Rectal smooth muscle tissue (tissue), 1 donor: Measurements from ENCODE around the gene MORN1.

ENCODE experiments used
- H3K27ac ChIP-seq: one replicate; pipeline ENCODE4 v1.7.0; 2013; ENCODE audit warnings: low read depth, low read length, inconsistent platforms
- H3K27me3 ChIP-seq: one replicate; pipeline ENCODE4 v1.7.0; 2013; ENCODE audit warnings: low read length; ENCODE audit not compliant: control insufficient read depth, insufficient read depth
- H3K36me3 ChIP-seq: one replicate; pipeline ENCODE4 v1.7.0; 2013; ENCODE audit warnings: low read length; ENCODE audit not compliant: control insufficient read depth, insufficient read depth
- H3K4me1 ChIP-seq: one replicate; pipeline ENCODE4 v1.7.0; 2013; ENCODE audit warnings: low read length; ENCODE audit not compliant: control insufficient read depth, insufficient read depth
- H3K4me3 ChIP-seq: one replicate; pipeline ENCODE4 v1.7.0; 2013; ENCODE audit warnings: low read length
- H3K9ac ChIP-seq: one replicate; pipeline ENCODE4 v1.7.0; 2013; ENCODE audit warnings: low read length

MORN1 gene

GRCh38 chr1:2372551-2373490 lies 18.5 kb downstream of the MORN1 start:
- Histone ChIP-seq H3K36me3 (no peaks in the 10 kb centered on the region), H3K27me3 (no peaks in the 10 kb centered on the region), H3K27ac (no peak overlapping the region), H3K4me3 (no peak overlapping the region), H3K9ac (no peak overlapping the region), H3K4me1 (no peaks in the 10 kb centered on the region)

DNA sequence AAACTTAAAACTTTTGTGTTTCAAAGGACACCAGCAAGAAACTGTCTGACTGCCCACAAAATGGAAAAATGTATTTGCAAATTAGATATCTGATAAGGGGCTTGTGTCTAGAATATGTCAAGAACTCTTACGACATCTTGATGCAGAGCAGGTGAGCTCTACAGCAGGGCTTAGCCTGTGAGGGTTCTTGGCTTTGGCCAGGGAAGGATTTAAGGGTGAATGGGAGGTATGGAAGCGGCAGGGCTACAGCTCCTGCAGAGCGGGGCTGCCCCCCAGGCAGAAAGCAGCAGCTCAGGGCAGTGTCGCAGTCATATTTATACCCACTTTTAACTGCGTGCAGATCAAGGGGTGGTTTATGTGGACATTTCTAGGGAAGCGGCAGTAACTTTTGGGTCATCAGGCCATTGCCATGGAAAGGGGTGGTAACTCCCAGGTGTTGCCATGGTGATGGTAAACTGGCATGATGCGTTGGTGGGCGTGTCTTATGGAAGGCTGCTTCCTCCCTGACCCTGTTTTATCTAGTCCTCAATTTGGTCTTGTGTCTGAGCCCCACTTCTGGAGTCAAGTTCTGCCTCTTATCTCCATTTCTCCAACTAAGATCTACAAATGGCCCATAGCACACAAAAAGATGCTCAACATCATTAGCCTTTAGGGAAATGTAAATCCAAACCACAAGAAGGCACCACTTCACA lies 23.2 kb downstream of the MORN1 start:
- no peaks in the 10 kb centered on the region for H3K4me1 ChIP-seq
- no peak overlapping the region for H3K27ac ChIP-seq
- no peaks in the 10 kb centered on the region for H3K36me3 ChIP-seq
- H3K27me3 ChIP-seq = no peaks in the 10 kb centered on the region
- no peak overlapping the region for H3K4me3 ChIP-seq
- H3K9ac ChIP-seq = peak overlapping the region; percentile 30

GRCh38 chr1:2363847-2364513 lies 27.4 kb downstream of the MORN1 start:
- Histone ChIP-seq H3K9ac (no peak overlapping the region), H3K27me3 (no peaks in the 10 kb centered on the region), H3K27ac (no peak overlapping the region), H3K4me3 (no peak overlapping the region), H3K36me3 (no peaks in the 10 kb centered on the region), H3K4me1 (peaks cover 4% of the 10 kb centered on the region)

DNA sequence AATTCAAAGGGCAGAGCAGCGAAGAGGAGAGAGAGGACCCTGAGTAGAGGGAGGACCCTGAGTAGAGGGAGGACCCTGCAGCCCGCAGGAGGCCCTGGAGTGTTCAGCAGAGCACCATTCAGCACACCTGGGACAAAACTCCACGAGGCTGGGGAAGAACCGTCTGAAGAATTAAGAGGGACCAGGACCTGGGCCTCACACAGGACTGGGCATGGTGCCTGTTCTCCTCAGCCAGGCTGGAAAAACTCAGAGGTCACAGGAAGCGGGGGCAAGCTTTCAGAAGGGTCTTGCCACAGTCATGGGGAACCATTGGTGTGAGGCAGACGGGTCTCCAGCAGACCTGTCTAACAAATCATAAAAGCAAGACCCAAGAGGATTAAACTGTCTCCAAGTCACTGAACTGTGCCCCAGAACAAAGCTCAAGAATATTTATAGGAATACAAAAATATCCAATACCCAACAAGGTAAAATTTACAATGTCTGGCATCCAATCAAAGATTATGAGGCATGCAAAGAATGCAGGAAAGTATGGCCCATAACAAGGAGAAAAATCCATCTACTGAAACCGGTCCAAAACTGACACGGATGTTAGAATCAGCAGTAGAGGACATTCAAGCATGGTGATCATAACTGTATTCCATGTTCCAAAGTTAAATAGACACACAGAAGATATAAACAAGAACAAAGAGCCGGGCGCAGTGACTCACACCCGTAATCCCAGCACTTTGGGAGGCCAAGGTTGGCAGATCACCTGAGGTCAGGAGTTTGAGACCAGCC lies 30.6 kb downstream of the MORN1 start:
- Histone ChIP-seq H3K4me1 (peaks cover 4% of the 10 kb centered on the region), H3K36me3 (no peaks in the 10 kb centered on the region), H3K27me3 (no peaks in the 10 kb centered on the region), H3K27ac (no peak overlapping the region), H3K9ac (no peak overlapping the region), H3K4me3 (no peak overlapping the region)

- no peaks in the 10 kb centered on the region for H3K36me3 ChIP-seq
- H3K4me3 ChIP-seq = no peak overlapping the region
- H3K9ac ChIP-seq = no peak overlapping the region
- H3K4me1 ChIP-seq = peaks cover 8% of the 10 kb centered on the region
- no peaks in the 10 kb centered on the region for H3K27me3 ChIP-seq
- H3K27ac ChIP-seq = no peak overlapping the region
These were observed 32.4 kb downstream of the MORN1 start for GRCh38 chr1:2358651-2359640.

DNA sequence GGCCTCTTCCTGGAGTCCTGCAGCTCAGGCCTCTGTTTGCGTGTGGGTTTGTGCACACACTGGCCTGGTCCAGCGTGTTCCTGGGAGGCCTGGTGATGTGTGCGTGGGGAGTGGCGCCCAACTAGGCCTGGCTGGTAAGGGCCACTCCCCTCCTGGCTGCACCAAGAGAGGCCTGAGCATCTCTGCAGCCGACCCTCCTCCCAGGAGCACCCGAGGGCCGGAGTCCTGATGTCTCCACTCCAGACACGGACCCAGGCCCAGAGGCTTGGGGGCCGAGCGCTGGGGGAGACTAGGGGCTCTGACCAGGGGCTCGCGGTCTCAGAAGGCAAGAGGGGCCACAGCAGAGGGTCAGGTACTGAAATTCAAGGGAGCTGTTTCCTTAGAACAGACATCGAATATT lies 33.3 kb downstream of the MORN1 start:
- Histone ChIP-seq H3K4me3 (no peak overlapping the region), H3K4me1 (peaks cover 8% of the 10 kb centered on the region), H3K27me3 (no peaks in the 10 kb centered on the region), H3K9ac (no peak overlapping the region), H3K27ac (no peak overlapping the region), H3K36me3 (no peaks in the 10 kb centered on the region)

GRCh38 chr1:2356911-2357845 lies 34.2 kb downstream of the MORN1 start:
- Histone ChIP-seq H3K27me3 (no peaks in the 10 kb centered on the region), H3K36me3 (no peaks in the 10 kb centered on the region), H3K27ac (no peak overlapping the region), H3K4me3 (no peak overlapping the region), H3K9ac (no peak overlapping the region), H3K4me1 (peaks cover 8% of the 10 kb centered on the region)

DNA sequence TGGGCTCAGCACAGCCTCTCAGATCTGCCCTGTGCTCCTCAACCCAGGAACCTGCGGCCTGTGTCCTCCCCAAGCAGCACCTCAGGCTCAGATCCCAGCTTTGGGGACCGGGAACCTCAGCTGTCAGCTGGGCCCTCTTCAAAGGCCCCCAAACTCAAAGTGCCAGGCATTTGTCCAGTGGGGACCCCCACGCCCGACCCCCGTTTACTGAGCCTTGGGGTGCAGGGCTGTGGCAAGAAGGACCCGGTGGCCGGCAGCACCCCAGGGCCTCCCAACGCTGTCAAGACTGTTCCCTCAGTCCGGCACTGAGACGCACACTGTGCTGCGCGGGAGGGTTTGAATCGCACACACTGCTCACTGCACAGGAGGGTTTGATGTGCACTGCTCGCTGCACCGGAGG lies 35.0 kb downstream of the MORN1 start:
- Histone ChIP-seq H3K4me3 (no peak overlapping the region), H3K36me3 (no peaks in the 10 kb centered on the region), H3K27me3 (no peaks in the 10 kb centered on the region), H3K9ac (no peak overlapping the region), H3K27ac (no peak overlapping the region), H3K4me1 (peaks cover 8% of the 10 kb centered on the region)

- no peaks in the 10 kb centered on the region for H3K27me3 ChIP-seq
- H3K9ac ChIP-seq = no peak overlapping the region
- peaks cover 4% of the 10 kb centered on the region for H3K4me1 ChIP-seq
- H3K27ac ChIP-seq = no peak overlapping the region
- H3K36me3 ChIP-seq = no peaks in the 10 kb centered on the region
- H3K4me3 ChIP-seq = no peak overlapping the region
These were observed 35.7 kb downstream of the MORN1 start for GRCh38 chr1:2355373-2356261.
